Kidney (tissue), 14 donors: ENCODE data around the gene INPP5A. TPM values are rescaled to one million over a fixed set of nuclear protein-coding genes. Genes with fewer than 3 reads are reported as not detected.

Experiments
- DNase-seq, 5 donors: peaks; one replicate each; pipeline ENCODE4 v3.0.0-alpha.2; 2013 to 2020
- FAIRE-seq: peaks from 2 replicates; lab custom pipeline; 2012; peaks lifted over from hg19 to GRCh38; lab: Jason Lieb, UNC
- H3K27ac ChIP-seq, 2 donors: one replicate each; pipeline ENCODE4 v1.7.0; 2013; ENCODE audit warnings: low read depth in 2 of 2, low read length in 2 of 2, inconsistent platforms in 1 of 2
- H3K27me3 ChIP-seq: one replicate; pipeline ENCODE4 v1.7.1; 2013; ENCODE audit warnings: low read length, inconsistent platforms; ENCODE audit not compliant: control insufficient read depth, insufficient read depth
- H3K36me3 ChIP-seq, 3 donors: one replicate each; pipeline versions ENCODE4 v1.7.0 to v1.7.1; 2013; ENCODE audit warnings: low read length in 3 of 3, control low read depth in 1 of 3, inconsistent platforms in 1 of 3; ENCODE audit not compliant: insufficient read depth in 3 of 3, control insufficient read depth in 2 of 3
- H3K4me1 ChIP-seq, 3 donors: one replicate each; pipeline versions ENCODE4 v1.7.0 to v1.7.1; 2013; ENCODE audit warnings: low read length in 3 of 3, inconsistent platforms in 1 of 3, low read depth in 1 of 3; ENCODE audit not compliant: control insufficient read depth in 2 of 3, insufficient read depth in 2 of 3
- H3K4me3 ChIP-seq, 3 donors: one replicate each; pipeline versions ENCODE4 v1.7.0 to v1.8.1; 2013; ENCODE audit warnings: low read length in 3 of 3, control low read depth in 1 of 3, inconsistent platforms in 1 of 3
- H3K9ac ChIP-seq, 3 donors: one replicate each; pipeline versions ENCODE4 v1.7.0 to v1.7.1; 2013; ENCODE audit warnings: low read length in 3 of 3, control low read depth in 1 of 3, inconsistent platforms in 1 of 3
- H3K9me3 ChIP-seq, 3 donors: one replicate each; pipeline versions ENCODE4 v1.7.0 to v1.7.1; 2013; ENCODE audit warnings: low read length in 3 of 3, control low read depth in 1 of 3, inconsistent platforms in 1 of 3; ENCODE audit not compliant: control insufficient read depth in 2 of 3, insufficient read depth in 1 of 3
- intact Hi-C: fragments of 100-400 bp; cut with DNase I; formaldehyde crosslinking; loops from one replicate; pipeline ENCODE4 v1.11.1; 2022
- polyA plus RNA-seq: library from polyadenylated mRNA; stranded (reverse); fragments of 350-450 nt; fragmentation: Illumina TruSeq; extraction: RNeasy Lipid Tissue Mini Kit (QIAGEN cat#74804); gene quantifications from one replicate; pipeline ENCODE4 v1.2.3, GENCODE V29; 2014; ENCODE audit warnings: low read depth, low replicate concordance; ENCODE audit not compliant: insufficient read depth
- total RNA-seq: library from RNA; stranded (reverse); fragmentation: NEBNext Ultra II Directional; extraction: Animal tissue kit (Norgen Biotek cat#: 25700); gene quantifications from one replicate; pipeline ENCODE4 v1.2.1, GENCODE V29; 2021
- TF ChIP-seq, protein P1 (sequence below): IDR thresholded peaks from 3 replicates; pipeline ENCODE4 v1.5.1; 2012; ENCODE audit warnings: mild to moderate bottlenecking, moderate library complexity, borderline replicate concordance; ENCODE audit not compliant: insufficient read depth; ENCODE audit errors: extremely low read depth
- donor health status: control.
- donor health status: control.
- donor health status: control.
- donor health status: control.
- donor health status: control.
- donor health status: DM: yes; HTN: yes; CAD: no.
- donor health status: Normal renal cell carcinoma (clear cell type).

The INPP5A gene
- total and polyA plus RNA-seq, 2 donors from 2014 or later = 20.8 to 40.3 TPM

DNA sequence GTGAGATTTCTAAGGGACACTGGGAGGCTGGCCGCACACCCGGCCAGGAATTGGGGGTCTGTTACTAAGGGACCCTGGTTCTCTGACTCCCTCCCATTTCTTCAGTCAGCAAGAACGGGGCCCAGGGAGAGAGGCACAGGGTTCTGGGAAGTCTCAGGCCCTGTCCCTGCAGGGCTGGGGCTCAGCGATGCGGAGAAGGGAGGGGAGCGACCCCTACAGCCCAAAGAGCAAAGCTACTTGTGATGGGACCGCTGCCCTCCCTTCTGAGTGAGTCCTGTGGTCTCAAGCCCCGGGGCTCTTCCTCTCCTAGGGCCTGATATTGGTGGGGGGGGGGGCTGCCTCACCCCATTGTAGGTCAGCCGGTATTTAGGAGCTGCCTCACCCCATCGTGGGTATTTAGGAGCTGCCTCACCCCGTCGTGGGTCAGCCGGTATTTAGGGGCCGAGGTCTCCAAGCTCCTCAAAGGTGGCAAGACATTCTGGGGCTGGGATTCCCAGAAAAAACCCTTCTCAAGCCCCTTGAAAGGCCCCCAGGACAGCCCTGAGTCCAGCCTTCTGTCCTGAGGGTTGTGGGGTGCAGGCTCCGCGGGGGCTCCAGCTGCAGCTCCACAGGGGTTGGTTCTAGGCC, 265.2 kb downstream of the INPP5A start:
- DNase-seq = peak in 1 of 5 donors; percentile 37

DNA sequence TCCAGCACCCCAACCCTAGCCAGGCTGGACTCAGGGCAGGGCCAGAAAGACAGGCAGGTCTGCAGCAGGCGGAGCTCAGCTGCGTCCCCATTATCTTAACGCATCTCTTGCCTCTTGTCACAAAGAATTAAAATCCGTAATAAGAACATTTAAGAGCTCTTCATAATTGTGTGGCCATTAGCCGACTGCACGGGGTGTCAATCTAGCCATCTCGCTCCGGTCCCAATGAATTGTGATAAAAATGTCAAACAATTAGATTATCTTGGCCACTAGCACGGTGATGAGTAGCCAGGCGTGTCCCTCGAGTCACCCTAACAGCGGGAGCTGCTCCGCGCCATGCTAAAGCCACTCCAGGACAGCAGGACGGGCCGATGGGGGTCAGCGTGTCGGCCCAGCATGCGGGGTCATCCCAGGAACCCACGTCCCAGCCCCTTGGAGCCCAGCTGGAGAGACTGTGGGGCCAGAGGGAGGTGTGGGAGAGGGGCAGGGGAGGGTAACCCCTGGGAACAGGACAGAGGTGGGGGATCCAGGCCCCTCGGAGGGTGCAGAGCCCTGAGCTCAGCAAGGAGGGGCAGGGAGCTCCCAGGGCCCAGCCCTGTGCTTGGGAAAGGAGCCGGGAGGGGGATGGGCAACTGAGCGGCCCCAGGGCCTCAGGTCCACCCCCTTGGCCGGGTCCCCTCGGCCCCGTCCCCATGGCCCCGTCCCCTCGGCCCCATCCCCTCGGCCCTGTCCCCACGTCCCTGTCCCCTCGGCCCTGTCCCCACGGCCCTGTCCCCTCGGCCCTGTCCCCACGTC, 266.0 kb downstream of the INPP5A start:
- intact Hi-C loops = no loop called here
- Histone ChIP-seq H3K27ac (no peak overlapping the region), H3K9ac (no peak overlapping the region), H3K9me3 (peaks cover 0 to 6% (median 0%) of the 10 kb centered on the region in 3 donors), H3K4me1 (no peaks in the 10 kb centered on the region), H3K27me3 (no peaks in the 10 kb centered on the region), H3K4me3 (no peak overlapping the region), H3K36me3 (no peaks in the 10 kb centered on the region)
- peak in 2 of 5 donors; percentile 43 to 66 for DNase-seq
- no peak for FAIRE-seq
- TF ChIP-seq, protein P1, sequence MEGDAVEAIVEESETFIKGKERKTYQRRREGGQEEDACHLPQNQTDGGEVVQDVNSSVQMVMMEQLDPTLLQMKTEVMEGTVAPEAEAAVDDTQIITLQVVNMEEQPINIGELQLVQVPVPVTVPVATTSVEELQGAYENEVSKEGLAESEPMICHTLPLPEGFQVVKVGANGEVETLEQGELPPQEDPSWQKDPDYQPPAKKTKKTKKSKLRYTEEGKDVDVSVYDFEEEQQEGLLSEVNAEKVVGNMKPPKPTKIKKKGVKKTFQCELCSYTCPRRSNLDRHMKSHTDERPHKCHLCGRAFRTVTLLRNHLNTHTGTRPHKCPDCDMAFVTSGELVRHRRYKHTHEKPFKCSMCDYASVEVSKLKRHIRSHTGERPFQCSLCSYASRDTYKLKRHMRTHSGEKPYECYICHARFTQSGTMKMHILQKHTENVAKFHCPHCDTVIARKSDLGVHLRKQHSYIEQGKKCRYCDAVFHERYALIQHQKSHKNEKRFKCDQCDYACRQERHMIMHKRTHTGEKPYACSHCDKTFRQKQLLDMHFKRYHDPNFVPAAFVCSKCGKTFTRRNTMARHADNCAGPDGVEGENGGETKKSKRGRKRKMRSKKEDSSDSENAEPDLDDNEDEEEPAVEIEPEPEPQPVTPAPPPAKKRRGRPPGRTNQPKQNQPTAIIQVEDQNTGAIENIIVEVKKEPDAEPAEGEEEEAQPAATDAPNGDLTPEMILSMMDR = no peak

More for the DNA sequence above, 265.2 kb downstream of the INPP5A start:
- FAIRE-seq = no peak
- intact Hi-C loops = no loop called here
- no peak overlapping the region for H3K4me3 ChIP-seq
- no peak overlapping the region for H3K9ac ChIP-seq
- H3K9me3 ChIP-seq = peaks cover 0 to 6% (median 0%) of the 10 kb centered on the region in 3 donors
- TF ChIP-seq, protein P1 = no peak
- no peaks in the 10 kb centered on the region for H3K27me3 ChIP-seq
- H3K27ac ChIP-seq = no peak overlapping the region
- H3K4me1 ChIP-seq = no peaks in the 10 kb centered on the region
- H3K36me3 ChIP-seq = no peaks in the 10 kb centered on the region

DNA sequence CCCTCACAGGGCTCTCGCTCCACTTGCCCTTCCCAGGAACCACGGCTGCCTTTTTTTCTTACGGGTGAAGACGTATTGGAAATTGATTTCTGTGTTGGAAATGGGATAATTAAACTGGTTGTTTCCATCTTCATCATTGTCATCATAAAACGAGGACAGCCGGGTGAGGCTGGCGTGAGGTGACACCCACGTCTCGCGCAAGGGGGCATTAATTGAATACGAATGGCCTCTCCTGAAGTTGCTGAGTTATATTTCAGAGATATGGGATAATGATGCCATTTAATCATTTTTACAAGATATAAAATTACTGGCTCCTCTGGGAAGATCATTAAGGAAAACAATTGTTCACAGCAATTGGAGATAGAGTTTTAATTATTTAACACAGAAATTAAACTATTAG, 266.7 kb downstream of the INPP5A start:
- H3K4me1 ChIP-seq = no peaks in the 10 kb centered on the region
- peaks cover 0 to 6% (median 0%) of the 10 kb centered on the region in 3 donors for H3K9me3 ChIP-seq
- no peak overlapping the region for H3K9ac ChIP-seq
- FAIRE-seq (no peak), DNase-seq (peak in 1 of 5 donors; percentile 25)
- H3K4me3 ChIP-seq = no peak overlapping the region
- no peaks in the 10 kb centered on the region for H3K27me3 ChIP-seq
- TF ChIP-seq, protein P1 = no peak
- no peaks in the 10 kb centered on the region for H3K36me3 ChIP-seq
- intact Hi-C loops = no loop called here
- no peak overlapping the region for H3K27ac ChIP-seq
